Measurements from ENCODE around the gene PTPRM.
A peak's percentile ranks its signal among the peaks of the same experiment; 100 is the strongest.

The PTPRM gene

DNA sequence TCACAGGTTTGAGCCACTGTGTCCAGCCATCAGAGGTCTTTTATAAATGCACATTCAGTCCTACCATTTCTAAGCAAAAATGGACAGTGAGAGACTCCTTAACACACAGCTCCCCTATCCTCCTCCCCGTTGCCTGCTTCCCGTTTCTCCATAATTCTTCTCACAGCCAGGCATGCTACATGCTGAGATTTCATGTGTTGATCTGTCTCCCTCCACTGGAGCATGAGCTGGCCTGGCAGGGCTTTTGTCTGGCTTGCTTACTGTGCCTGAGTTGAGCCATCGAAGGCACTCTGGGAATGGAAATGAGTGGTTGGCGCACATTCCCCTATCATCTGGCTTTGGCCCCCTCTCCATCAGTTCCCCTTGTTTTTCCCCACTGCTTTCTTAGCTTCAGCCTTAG lies 413.5 kb downstream of the PTPRM start:
- H3K36me3 ChIP-seq (ENCODE audit: control insufficient read depth in 1 of 2, insufficient read depth in 2 of 2, low read depth in 1 of 2, low read length in 2 of 2), result peaks cover 3 to 7% of the 10 kb centered on the region in 2 experiments
- H3K9ac ChIP-seq (ENCODE audit: low read length), result no peak overlapping the region
- no peak overlapping the region for H2BK12ac ChIP-seq (ENCODE audit: low read length in 2 of 2)
- H2AFZ ChIP-seq (ENCODE audit: low read depth, low read length), result no peak overlapping the region
- no peaks in the 10 kb centered on the region for H3K9me3 ChIP-seq (ENCODE audit: control insufficient read depth, low read length)
- H3K4me1 ChIP-seq (ENCODE audit: control insufficient read depth, insufficient read depth, low read depth, low read length), result peaks cover 10% of the 10 kb centered on the region
- H2BK5ac ChIP-seq (ENCODE audit: low read depth, low read length, poor library complexity, severe bottlenecking), result no peak overlapping the region
- H3K4me2 ChIP-seq (ENCODE audit: low read length, poor library complexity, severe bottlenecking), result no peak overlapping the region
- H3K4me3 ChIP-seq (ENCODE audit: insufficient read depth in 1 of 2, low read depth in 1 of 2, low read length in 2 of 2), result no peak overlapping the region
- no peak for DNase-seq
- H4K91ac ChIP-seq (ENCODE audit: low read length), result no peak overlapping the region
- H3K27ac ChIP-seq (ENCODE audit: low read length, poor library complexity, severe bottlenecking), result no peak overlapping the region
- no peak overlapping the region for H4K8ac ChIP-seq (ENCODE audit: low read length)
- no peak overlapping the region for H2BK15ac ChIP-seq (ENCODE audit: low read depth, poor library complexity, severe bottlenecking)
- WGBS, result 92% methylated on average over 4 of the region's 4 CpGs
- no peak overlapping the region for H2AK5ac ChIP-seq (ENCODE audit: low read length, severe bottlenecking)
- H3K18ac ChIP-seq (ENCODE audit: low read depth in 1 of 2, low read length in 2 of 2), result no peak overlapping the region
- no peak overlapping the region for H3K4ac ChIP-seq (ENCODE audit: low read depth in 1 of 2, low read length in 2 of 2)
- H3K23ac ChIP-seq (ENCODE audit: low read length in 2 of 2), result no peak overlapping the region
- peaks cover 19% of the 10 kb centered on the region for H3K79me1 ChIP-seq (replicated peaks; ENCODE audit: low read length, poor library complexity, severe bottlenecking)
- no peaks in the 10 kb centered on the region for H3K27me3 ChIP-seq (ENCODE audit: control insufficient read depth in 1 of 2, insufficient read depth in 1 of 2, low read length in 2 of 2)
- no peak overlapping the region for H3K14ac ChIP-seq (ENCODE audit: low read length in 2 of 2)
- H2BK120ac ChIP-seq (ENCODE audit: low read depth, low read length), result no peak overlapping the region

DNA sequence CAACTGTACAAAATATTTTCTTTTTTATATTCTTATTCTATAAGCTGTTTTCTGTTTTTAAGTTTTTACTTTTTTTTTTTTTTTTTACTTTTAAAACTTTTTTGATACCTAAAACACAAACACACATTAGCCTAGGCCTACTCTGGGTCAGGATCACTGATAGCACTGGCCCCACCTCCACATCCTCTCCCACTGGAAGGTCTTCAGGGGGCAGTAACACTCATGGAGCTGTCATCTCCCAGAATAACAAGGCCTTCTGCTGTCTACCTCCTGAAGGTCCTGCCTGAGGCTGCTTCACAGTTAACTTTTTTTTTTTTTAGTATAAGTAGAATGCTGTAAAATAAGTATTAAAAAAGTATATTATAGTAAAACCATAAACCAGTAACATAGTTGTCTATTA lies 415.1 kb downstream of the PTPRM start:
- H3K4ac ChIP-seq (ENCODE audit: low read depth in 1 of 2, low read length in 2 of 2), result no peak overlapping the region
- no peak overlapping the region for H3K14ac ChIP-seq (ENCODE audit: low read length in 2 of 2)
- H3K9ac ChIP-seq (ENCODE audit: low read length), result no peak overlapping the region
- peaks cover 23% of the 10 kb centered on the region for H3K79me1 ChIP-seq (replicated peaks; ENCODE audit: low read length, poor library complexity, severe bottlenecking)
- peaks cover 10% of the 10 kb centered on the region for H3K4me1 ChIP-seq (ENCODE audit: control insufficient read depth, insufficient read depth, low read depth, low read length)
- peaks cover 2 to 5% of the 10 kb centered on the region in 2 experiments for H3K36me3 ChIP-seq (ENCODE audit: control insufficient read depth in 1 of 2, insufficient read depth in 2 of 2, low read depth in 1 of 2, low read length in 2 of 2)
- H3K27ac ChIP-seq (ENCODE audit: low read length, poor library complexity, severe bottlenecking), result no peak overlapping the region
- no peaks in the 10 kb centered on the region for H3K27me3 ChIP-seq (ENCODE audit: control insufficient read depth in 1 of 2, insufficient read depth in 1 of 2, low read length in 2 of 2)
- no peak overlapping the region for H3K4me3 ChIP-seq (ENCODE audit: insufficient read depth in 1 of 2, low read depth in 1 of 2, low read length in 2 of 2)
- no peak overlapping the region for H2BK5ac ChIP-seq (ENCODE audit: low read depth, low read length, poor library complexity, severe bottlenecking)
- no peak overlapping the region for H4K8ac ChIP-seq (ENCODE audit: low read length)
- H3K23ac ChIP-seq (ENCODE audit: low read length in 2 of 2), result no peak overlapping the region
- no peak overlapping the region for H3K4me2 ChIP-seq (ENCODE audit: low read length, poor library complexity, severe bottlenecking)
- no peak for DNase-seq
- H2AK5ac ChIP-seq (ENCODE audit: low read length, severe bottlenecking), result no peak overlapping the region
- no peak overlapping the region for H3K18ac ChIP-seq (ENCODE audit: low read depth in 1 of 2, low read length in 2 of 2)
- H2BK120ac ChIP-seq (ENCODE audit: low read depth, low read length), result no peak overlapping the region
- H4K91ac ChIP-seq (ENCODE audit: low read length), result no peak overlapping the region
- no peak overlapping the region for H2AFZ ChIP-seq (ENCODE audit: low read depth, low read length)
- no peak overlapping the region for H2BK15ac ChIP-seq (ENCODE audit: low read depth, poor library complexity, severe bottlenecking)
- H3K9me3 ChIP-seq (ENCODE audit: control insufficient read depth, low read length), result no peaks in the 10 kb centered on the region
- H2BK12ac ChIP-seq (ENCODE audit: low read length in 2 of 2), result no peak overlapping the region

DNA sequence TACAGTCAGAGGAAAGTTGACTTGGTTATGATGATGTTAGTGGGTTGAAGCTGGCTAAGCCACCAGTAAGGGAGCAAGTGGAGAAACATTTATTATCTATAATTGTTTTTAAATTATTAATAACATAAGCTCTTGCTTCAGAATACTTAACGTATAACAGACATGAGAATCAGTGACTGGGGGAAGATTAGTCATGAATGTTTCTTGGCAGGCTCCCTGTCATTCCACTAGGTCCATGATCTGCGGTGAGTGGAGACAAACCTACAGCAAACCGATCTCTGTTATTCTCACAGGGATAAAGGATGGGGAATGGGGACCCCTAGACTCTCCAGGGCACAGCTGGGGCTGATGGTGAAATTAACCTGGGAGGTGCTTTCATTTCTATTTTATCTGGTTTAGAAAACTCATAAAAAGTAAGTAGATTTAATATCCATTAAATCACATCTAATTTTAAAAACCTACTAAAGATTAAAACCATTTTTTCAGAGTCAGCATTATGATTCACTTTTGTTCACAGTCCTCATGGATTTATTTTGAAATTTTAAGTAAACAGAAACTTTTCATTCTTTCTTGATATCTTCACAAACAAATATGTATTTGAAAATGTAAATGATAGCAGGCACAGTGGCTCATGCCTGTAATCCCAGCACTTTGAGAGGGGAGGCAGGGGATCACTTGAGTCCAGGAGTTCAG lies 420.3 kb downstream of the PTPRM start:
- DNase-seq, result peak; percentile 43
- Histone ChIP-seq H3K9ac (ENCODE audit: low read length) (peak overlapping the region; percentile 47), H2AK5ac (ENCODE audit: low read length, severe bottlenecking) (no peak overlapping the region), H2AFZ (ENCODE audit: low read depth, low read length) (no peak overlapping the region), H3K27ac (ENCODE audit: low read length, poor library complexity, severe bottlenecking) (no peak overlapping the region), H3K4me3 (ENCODE audit: insufficient read depth in 1 of 2, low read depth in 1 of 2, low read length in 2 of 2) (peak overlapping the region in 1 of 2 experiments; percentile 58), H3K18ac (ENCODE audit: low read depth in 1 of 2, low read length in 2 of 2) (no peak overlapping the region), H4K91ac (ENCODE audit: low read length) (no peak overlapping the region), H3K36me3 (ENCODE audit: control insufficient read depth in 1 of 2, insufficient read depth in 2 of 2, low read depth in 1 of 2, low read length in 2 of 2) (no peaks in the 10 kb centered on the region), H3K4me1 (ENCODE audit: control insufficient read depth, insufficient read depth, low read depth, low read length) (peaks cover 1% of the 10 kb centered on the region), H2BK120ac (ENCODE audit: low read depth, low read length) (no peak overlapping the region), H3K14ac (ENCODE audit: low read length in 2 of 2) (no peak overlapping the region), H3K79me1 (replicated peaks; ENCODE audit: low read length, poor library complexity, severe bottlenecking) (peaks cover 17% of the 10 kb centered on the region), H3K4me2 (ENCODE audit: low read length, poor library complexity, severe bottlenecking) (peak overlapping the region; percentile 16), H3K23ac (ENCODE audit: low read length in 2 of 2) (no peak overlapping the region), H3K27me3 (ENCODE audit: control insufficient read depth in 1 of 2, insufficient read depth in 1 of 2, low read length in 2 of 2) (no peaks in the 10 kb centered on the region), H3K9me3 (ENCODE audit: control insufficient read depth, low read length) (no peaks in the 10 kb centered on the region), H3K4ac (ENCODE audit: low read depth in 1 of 2, low read length in 2 of 2) (no peak overlapping the region), H2BK5ac (ENCODE audit: low read depth, low read length, poor library complexity, severe bottlenecking) (no peak overlapping the region), H2BK15ac (ENCODE audit: low read depth, poor library complexity, severe bottlenecking) (no peak overlapping the region), H2BK12ac (ENCODE audit: low read length in 2 of 2) (no peak overlapping the region), H4K8ac (ENCODE audit: low read length) (no peak overlapping the region)
- WGBS, result 92% methylated on average over 3 of the region's 3 CpGs

- WGBS, result 96% methylated on average over 1 of the region's 1 CpG
- no peak overlapping the region for H3K23ac ChIP-seq (ENCODE audit: low read length in 2 of 2)
These were observed 423.6 kb downstream of the PTPRM start for GRCh38 chr18:7990670-7991069.

More at GRCh38 chr18:7990670-7991069, 423.6 kb downstream of the PTPRM start:
- H2BK120ac ChIP-seq (ENCODE audit: low read depth, low read length), result no peak overlapping the region
- H2AK5ac ChIP-seq (ENCODE audit: low read length, severe bottlenecking), result no peak overlapping the region
- H3K4ac ChIP-seq (ENCODE audit: low read depth in 1 of 2, low read length in 2 of 2), result no peak overlapping the region
- no peak overlapping the region for H2BK5ac ChIP-seq (ENCODE audit: low read depth, low read length, poor library complexity, severe bottlenecking)
- H3K4me3 ChIP-seq (ENCODE audit: insufficient read depth in 1 of 2, low read depth in 1 of 2, low read length in 2 of 2), result no peak overlapping the region
- H3K27ac ChIP-seq (ENCODE audit: low read length, poor library complexity, severe bottlenecking), result no peak overlapping the region
- H3K36me3 ChIP-seq (ENCODE audit: control insufficient read depth in 1 of 2, insufficient read depth in 2 of 2, low read depth in 1 of 2, low read length in 2 of 2), result no peaks in the 10 kb centered on the region
- H4K8ac ChIP-seq (ENCODE audit: low read length), result no peak overlapping the region
- no peak overlapping the region for H4K91ac ChIP-seq (ENCODE audit: low read length)
- no peak for DNase-seq
- no peaks in the 10 kb centered on the region for H3K4me1 ChIP-seq (ENCODE audit: control insufficient read depth, insufficient read depth, low read depth, low read length)
- no peak overlapping the region for H2AFZ ChIP-seq (ENCODE audit: low read depth, low read length)
- no peak overlapping the region for H3K9ac ChIP-seq (ENCODE audit: low read length)
- H2BK12ac ChIP-seq (ENCODE audit: low read length in 2 of 2), result no peak overlapping the region
- no peak overlapping the region for H2BK15ac ChIP-seq (ENCODE audit: low read depth, poor library complexity, severe bottlenecking)
- H3K18ac ChIP-seq (ENCODE audit: low read depth in 1 of 2, low read length in 2 of 2), result no peak overlapping the region
- H3K27me3 ChIP-seq (ENCODE audit: control insufficient read depth in 1 of 2, insufficient read depth in 1 of 2, low read length in 2 of 2), result no peaks in the 10 kb centered on the region
- no peak overlapping the region for H3K14ac ChIP-seq (ENCODE audit: low read length in 2 of 2)
- H3K79me1 ChIP-seq (replicated peaks; ENCODE audit: low read length, poor library complexity, severe bottlenecking), result peaks cover 14% of the 10 kb centered on the region
- no peak overlapping the region for H3K4me2 ChIP-seq (ENCODE audit: low read length, poor library complexity, severe bottlenecking)
- peaks cover 5% of the 10 kb centered on the region for H3K9me3 ChIP-seq (ENCODE audit: control insufficient read depth, low read length)

All from mesenchymal stem cell (in vitro differentiated cells and primary cell).